NCI-H345 (cell line): ENCODE results near the gene KCNG4.

Source experiments
- DNase-seq: peaks from one replicate; lab custom pipeline; 2025; lab: John Stamatoyannopoulos, UW

Gene KCNG4

DNA sequence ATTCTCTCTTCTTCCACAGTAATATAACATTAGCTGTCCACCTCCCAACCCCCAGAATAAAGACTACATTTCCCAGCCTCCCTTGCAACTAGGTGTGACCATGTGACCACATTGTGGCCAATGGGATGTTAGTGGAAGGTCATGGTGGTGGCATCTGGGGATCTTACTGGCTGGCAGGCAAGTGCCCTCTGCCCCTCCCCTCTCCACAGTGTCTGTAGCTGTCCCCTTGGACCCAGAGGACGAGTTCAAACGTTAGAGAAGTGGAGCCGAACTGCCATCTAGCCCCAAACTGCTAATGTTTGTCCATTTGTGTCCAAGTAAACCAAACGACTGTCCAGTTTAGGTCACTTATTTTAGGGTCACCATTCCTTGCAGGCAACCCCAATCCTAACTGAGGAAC lies 26.6 kb upstream of the KCNG4 start:
- no peak for DNase-seq

DNA sequence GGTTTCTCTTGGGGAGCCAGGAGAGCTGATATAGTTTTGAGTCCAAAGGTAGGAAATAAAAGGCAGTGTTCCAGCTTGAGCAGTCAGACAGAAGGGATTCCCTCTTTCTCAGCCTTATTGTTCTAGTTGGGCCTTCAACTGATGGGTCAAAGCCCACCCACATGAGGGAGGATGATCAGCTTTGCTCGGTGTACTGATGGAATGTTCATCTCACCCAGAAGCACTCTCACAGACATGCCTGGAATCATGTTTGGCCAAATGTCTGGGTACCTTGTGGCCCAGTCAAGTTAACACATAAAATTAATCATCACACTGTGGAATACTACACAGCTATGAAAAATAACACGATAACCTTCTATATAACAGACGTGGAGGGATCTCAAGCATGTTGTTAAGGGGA lies 23.1 kb upstream of the KCNG4 start:
- DNase-seq: no peak

DNA sequence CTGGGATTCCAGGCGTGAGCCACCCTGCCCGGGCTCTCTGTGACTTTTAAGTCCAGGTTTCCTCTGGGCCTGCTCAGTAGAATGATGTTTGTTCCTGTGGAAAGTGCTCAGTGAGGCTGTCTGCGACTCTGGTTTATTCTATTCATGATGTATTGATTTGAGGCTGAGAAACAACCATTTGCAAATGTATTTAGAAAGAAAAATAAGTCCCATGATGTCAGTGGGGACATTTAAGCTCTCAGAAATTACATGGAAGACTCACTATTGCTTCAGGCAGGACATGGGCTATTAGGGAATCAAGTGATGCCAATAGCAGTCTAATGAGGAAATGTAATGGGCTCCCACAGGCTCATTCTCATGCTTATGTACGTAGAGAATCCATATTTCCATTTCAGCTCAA lies 22.2 kb upstream of the KCNG4 start:
- no peak for DNase-seq

- DNase-seq: no peak
These were observed 21.1 kb upstream of the KCNG4 start for GRCh38 chr16:84260766-84261554.

- no peak for DNase-seq
These were observed 19.9 kb upstream of the KCNG4 start for GRCh38 chr16:84259691-84260090.

- no peak for DNase-seq
These were observed 18.5 kb upstream of the KCNG4 start for GRCh38 chr16:84258266-84258665.

- DNase-seq: no peak
These were observed 15.4 kb upstream of the KCNG4 start for GRCh38 chr16:84255050-84255810.

GRCh38 chr16:84254062-84254461 lies 14.2 kb upstream of the KCNG4 start:
- no peak for DNase-seq

DNA sequence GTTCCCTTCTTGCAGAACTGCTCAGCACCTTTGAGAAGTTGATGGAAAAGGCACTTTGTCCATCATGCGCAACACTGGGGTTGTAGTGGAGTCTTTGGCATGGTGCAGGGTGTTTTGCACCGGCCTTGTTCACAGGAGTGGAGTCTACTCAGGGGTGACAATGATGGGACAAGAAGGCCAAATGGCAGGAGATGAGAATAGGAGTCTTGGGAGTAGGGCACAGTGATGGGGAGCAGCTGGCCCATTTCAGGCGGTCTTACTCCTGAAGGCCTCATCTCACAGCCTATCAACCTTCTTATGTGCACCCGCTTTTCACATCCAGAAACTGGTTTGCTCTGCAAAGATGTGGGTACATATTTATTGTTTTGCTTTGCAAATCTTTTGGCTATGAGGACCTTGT lies 13.4 kb upstream of the KCNG4 start:
- no peak for DNase-seq

GRCh38 chr16:84252184-84252583 lies 12.4 kb upstream of the KCNG4 start:
- DNase-seq: no peak

GRCh38 chr16:84247844-84248243 lies 8.0 kb upstream of the KCNG4 start:
- DNase-seq: no peak

GRCh38 chr16:84247331-84247730 lies 7.5 kb upstream of the KCNG4 start:
- no peak for DNase-seq

DNA sequence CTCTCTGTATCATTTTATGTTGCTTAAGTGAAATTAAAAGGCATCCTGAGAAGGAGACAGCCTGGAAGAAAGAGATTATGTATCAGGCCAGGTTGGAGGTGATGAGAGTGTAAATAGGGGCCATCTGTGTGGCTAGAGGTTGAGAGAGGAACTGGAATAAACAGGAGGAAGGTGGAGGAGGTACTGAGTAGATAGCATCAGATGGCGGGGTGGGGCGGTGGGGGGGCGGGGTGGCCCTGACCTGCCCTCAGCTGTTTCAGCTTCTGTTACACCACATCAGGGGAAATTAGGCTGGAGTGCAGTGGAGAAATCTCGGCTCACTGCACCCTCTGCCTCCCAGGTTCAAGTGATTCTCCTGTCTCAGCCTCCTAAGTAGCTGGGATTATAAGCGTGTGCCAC lies 6.9 kb upstream of the KCNG4 start:
- no peak for DNase-seq

DNA sequence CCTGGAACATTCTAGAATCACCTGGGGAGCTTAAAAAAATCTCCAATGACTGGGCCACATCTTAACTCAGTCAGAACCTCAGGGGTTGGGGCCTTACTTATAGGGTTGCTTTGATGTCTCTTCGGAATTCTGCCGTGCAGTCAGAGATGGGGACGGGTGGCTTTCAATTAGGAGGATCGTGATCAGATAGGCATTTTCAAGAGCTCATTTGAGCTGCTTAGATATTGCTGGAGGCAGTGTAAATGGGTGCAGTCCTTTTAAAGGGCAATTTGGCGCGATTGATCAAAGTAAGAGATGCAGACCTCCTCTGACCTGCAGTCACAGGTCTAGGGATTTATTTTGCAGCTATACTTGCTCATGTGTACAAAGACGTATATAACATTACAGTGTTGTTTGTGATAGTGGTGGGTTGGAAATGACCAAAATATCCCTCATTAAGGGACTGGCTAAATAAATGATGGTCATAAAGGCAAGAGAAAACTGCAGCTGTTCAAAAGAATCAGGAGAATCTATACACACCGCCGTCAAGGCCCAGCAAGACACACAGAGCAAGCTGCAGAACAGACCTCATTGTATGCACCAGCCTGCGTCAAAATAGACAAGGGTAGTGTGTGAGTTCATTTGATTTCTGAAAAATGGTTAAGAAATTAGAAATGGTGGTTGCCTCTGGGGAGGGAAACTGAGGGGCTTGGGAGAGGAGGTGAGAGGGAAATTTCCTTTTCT lies 6.3 kb upstream of the KCNG4 start:
- no peak for DNase-seq

DNA sequence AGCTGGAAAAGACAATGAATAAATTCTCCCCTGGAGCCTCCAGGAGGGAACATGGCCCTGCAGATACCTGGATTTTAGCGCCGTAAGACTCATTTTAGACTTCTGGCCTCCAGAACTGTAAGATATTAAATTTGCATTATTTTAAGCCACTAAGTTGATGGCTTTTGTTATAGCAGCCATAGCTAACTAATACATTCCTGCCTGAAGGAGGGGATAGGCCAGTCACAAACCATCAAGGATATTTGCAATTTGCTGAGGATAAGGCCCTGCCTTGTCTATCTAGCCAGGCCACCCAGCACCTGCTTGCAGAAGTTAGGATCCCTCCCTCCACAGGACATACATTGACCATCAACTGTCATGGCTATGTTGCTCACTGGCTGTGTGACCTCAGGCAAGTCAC lies 4.9 kb upstream of the KCNG4 start:
- no peak for DNase-seq

DNA sequence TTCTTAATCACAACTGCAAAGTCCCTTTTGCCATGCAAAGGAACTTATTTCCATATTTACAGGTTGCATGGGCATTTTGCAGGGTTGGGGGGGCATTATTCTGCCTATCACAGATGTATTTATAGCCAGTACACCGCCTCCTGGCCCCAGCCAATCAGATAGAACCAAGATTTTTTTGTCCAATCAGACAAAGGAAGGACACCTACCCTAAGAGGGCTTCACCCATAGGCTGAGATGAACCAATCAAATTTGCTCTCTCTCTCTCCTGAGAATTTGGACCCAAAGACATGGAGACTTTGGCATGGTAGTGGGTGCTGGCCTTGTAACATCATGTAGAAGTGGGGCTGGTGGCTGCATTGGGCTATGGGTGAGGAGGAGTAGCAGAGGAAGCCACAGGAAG lies 3.9 kb upstream of the KCNG4 start:
- no peak for DNase-seq

DNA sequence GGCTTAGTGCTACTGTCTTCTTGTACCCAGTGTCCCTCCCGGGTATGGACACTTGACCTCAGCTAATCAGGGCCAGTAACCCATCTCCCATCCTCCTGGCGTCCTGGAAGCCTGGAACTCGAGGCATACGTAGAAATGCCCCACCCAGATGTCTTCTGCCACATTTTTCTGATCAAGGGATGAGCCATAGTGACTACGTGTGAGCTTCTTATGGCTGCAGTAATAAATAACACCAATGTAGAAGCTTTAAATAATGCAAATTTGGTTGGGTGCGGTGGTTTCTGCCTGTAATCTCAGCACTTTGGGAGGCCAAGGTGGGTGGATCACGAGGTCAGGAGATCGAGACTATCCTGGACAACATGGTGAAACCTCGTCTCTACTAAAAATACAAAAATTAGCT lies 3.0 kb upstream of the KCNG4 start:
- no peak for DNase-seq

DNA sequence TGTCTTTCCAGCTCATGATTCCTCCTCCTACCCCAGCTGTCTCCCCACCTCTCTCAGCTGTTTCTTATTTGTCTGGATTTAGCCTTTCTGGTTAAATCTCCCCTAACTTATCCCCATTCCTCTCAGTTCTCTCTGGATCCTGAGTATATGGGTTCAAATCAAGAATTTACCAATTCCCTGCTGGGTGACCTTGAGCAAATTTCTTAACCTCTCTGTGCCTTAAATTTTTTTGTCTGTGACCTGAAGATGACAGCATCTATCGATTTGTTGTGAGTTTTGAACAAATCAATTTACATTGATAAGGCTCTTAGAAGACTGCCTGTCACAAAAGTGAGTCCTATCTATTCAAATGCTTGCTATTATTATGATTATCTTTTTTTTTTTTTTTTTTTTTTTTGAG lies 2.0 kb upstream of the KCNG4 start:
- DNase-seq: no peak

GRCh38 chr16:84240455-84240854 lies 643 bp upstream of the KCNG4 start:
- no peak for DNase-seq

- DNase-seq: no peak
These were observed 557 bp downstream of the KCNG4 start for GRCh38 chr16:84239141-84239769.

- DNase-seq: no peak
These were observed 1.6 kb downstream of the KCNG4 start for GRCh38 chr16:84237994-84238750.

- DNase-seq: no peak
These were observed 3.1 kb downstream of the KCNG4 start for GRCh38 chr16:84236671-84237070.
